GM21576 (cell line): ENCODE measurements around the gene C2CD2L.
A peak's percentile ranks its signal among the peaks of the same experiment; 100 is the strongest.
"Not testable (repeated sequence)": the region's sequence is repeated elsewhere in the genome, so short reads cannot be mapped to it uniquely, and the experiment has no call there.

Source experiments
- ATAC-seq: cut with Tn5 transposase; IDR thresholded peaks from one replicate; pipeline ENCODE4 v1.9.1; 2021; ENCODE audit warnings: mild to moderate bottlenecking, moderate library complexity; ENCODE audit not compliant: unreplicated experiment

Gene C2CD2L

GRCh38 chr11:119106564-119107537, at the start of gene C2CD2L:
TSS of gene C2CD2L (plus strand) at chr11:119107344. CDS start at chr11:119107742, 398 bp downstream.
- ATAC-seq: peak; percentile 70

GRCh38 chr11:119059128-119059527, 48.0 kb upstream of the C2CD2L start:
- ATAC-seq: not testable (repeated sequence)

GRCh38 chr11:119061256-119061655, 45.9 kb upstream of the C2CD2L start:
- no peak for ATAC-seq

DNA sequence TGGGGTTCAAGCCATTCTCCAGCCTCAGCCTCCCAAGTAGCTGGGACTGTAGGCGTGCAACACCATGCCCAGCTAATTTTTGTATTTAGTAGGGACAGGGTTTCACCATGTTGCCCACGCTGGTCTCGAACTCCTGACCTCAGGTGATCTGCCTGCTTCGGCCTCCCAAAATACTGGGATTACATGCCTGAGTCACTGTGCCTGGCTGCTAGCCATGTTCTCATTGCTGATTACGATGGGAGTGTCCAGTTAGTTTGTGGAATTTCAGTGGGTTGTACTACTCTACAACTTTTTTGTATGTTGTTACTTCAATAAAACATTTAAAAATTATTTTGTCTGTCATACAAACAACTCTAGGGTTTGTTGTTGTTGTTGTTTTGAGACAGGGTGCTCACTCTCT, 44.4 kb upstream of the C2CD2L start:
- no peak for ATAC-seq

DNA sequence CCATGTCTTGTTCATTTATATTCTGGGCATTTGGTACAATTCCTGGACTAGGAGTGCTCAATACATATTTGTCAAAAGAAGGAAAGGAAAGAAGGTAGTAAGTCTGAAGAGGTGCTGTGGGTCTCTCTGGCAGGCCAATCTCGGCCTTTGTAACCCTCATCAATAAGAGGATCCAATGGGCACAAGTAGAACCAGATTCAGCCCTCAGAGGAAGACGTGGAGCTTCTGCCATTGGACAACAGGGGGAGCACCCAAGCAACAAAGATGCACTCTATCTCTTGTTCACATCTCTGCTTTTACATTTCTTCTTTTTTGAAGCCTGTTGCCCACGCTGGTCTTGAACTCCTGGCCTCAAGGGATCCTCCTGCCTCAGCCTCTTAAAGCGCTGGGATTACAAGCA, 41.8 kb upstream of the C2CD2L start:
- ATAC-seq: no peak

- ATAC-seq: peak; percentile 96
These were observed 39.5 kb upstream of the C2CD2L start, which contains the start of gene VPS11 for GRCh38 chr11:119067371-119068222. TSS of gene VPS11 (plus strand) at chr11:119067818. CDS start at chr11:119067824, 6 bp downstream.

GRCh38 chr11:119077839-119078238, 29.3 kb upstream of the C2CD2L start:
- no peak for ATAC-seq

GRCh38 chr11:119078675-119079420, 28.3 kb upstream of the C2CD2L start:
- ATAC-seq: no peak

DNA sequence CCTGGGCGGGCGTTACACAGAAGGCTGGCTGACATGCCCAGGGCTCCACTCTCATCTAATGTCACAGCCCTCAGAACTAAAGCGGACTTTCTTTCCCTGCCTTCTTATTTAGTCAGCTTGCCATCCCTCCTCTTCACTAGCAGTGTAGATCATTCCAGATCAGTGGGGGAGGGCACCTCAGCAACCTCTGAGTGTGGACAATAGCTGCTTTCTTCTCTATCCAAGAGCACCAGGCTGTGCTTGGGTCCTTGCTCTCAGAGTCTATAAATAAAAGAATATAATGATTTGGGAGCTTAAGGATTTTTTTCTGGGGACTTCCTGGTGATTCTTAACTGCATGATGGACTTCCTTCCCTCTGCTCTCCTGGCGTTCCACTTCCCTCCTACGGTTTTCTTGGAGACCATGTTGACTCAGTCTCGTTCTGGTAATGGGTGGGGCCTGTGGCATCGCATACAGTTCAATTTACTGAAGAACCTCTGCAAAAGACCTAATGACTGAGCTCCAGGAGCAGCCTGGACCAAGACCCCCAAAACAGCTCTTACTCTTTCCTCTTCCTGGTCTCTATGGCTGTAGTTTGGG, 25.4 kb upstream of the C2CD2L start:
- ATAC-seq: no peak

DNA sequence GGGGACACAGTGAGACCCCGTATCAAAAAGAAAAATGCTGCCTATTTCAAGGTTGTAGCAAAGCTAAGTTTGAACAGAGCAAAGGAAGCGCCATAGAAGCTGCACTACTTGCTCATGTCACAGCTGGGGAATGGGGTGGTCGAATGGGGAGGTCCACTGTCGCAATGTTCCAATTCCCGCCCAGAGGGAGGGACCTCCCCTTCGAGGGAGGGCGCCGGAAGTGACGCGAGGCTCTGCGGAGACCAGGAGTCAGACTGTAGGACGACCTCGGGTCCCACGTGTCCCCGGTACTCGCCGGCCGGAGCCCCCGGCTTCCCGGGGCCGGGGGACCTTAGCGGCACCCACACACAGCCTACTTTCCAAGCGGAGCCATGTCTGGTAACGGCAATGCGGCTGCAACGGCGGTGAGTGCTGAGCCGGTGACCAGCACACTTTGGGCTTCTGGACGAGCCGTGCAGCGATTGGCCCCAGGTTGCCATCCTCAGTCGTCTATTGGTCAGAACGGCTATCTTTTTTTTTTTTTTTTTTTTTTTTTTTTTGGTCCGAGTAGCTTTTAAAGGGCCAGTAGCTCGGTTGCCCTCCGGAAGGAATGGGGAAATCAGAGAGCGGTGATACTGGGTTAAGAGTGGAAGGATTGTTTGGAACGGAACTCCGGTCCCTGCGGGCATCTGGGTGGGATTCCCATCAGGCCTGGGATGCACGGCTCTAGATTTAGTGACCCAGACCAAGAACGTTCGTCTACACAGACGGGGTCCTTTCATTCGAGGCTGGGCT, 22.3 kb upstream of the C2CD2L start, which contains the start of gene HMBS:
TSS of gene HMBS (plus strand) at position 219 of the 774 bp plus-strand sequence. CDS start at position 372, 153 bp downstream.
- ATAC-seq: peak; percentile 89

DNA sequence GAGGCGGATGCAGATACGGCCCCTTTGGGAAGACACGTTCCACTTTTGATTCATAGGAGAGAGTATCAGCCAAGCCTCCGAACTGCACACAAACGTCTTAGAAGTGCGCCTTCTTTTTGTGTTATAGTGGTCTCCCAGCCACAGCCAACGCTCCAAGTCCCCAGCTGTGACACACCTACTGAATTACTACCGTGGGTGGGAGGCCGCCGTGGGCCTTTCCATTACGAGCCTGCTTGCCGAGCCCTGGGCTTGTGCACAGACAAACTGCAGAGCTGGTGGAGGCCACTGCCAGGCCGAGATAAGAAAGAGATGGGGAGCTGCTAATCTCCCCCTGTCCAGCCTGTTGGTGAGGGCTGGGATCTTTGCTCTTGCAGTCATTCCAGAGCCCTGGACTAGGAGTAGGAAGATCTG, 21.7 kb upstream of the C2CD2L start:
- peak; percentile 16 for ATAC-seq

DNA sequence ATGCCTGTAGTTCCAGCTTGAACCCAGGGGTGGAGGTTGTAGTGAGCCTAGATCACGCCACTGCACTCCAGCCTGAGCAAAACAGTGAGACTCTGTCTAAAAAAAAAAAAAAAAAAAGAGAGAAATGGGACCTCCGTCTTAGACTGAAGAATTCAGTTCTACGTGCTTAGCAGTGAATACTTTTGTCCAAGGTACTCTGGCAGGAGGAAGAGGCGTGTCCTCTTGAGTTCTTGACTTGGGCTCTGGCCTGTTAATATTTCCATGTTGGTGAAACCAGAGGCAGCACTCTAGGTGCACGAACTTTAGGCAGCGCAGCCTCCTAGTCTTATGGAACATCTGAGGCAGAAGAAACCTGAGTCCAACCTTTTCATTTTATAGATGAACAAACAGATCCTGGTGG, 20.0 kb upstream of the C2CD2L start:
- no peak for ATAC-seq

DNA sequence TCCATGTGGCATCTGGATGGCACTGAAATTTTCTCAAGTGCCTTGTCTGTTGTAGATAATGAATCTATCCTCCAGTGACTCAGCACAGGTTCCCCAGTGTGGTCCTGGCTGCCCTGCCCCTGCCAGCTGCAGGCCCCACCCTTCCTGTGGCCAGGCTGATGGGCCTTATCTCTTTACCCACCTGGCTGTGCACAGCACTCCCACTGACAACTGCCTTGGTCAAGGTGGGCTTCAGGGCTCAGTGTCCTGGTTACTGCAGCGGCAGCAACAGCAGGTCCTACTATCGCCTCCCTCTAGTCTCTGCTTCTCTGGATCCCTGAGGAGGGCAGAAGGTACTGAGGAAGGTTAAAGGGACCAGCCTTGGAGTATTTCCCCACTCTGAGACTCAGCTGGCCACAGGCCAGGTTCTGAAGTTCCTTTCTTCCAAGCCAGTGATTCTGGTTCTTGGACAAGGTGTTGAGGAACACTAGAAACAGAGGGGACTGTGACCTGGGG, 19.4 kb upstream of the C2CD2L start:
- no peak for ATAC-seq

DNA sequence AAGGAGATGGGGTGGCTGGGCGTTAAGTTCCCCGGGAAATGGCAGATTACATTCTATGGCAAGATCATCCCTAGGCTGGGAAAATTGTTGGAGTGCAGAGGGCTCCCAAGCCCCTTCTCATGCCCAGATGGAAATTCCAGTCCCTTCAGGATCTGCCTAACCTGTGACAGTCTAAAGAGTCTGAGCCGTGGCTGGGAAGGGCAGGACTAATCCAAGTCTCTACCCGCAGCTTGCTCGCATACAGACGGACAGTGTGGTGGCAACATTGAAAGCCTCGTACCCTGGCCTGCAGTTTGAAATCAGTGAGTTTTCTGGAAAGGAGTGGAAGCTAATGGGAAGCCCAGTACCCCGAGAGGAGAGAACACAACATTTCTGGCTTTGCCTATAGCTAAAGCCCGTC, 18.7 kb upstream of the C2CD2L start:
- ATAC-seq: no peak

DNA sequence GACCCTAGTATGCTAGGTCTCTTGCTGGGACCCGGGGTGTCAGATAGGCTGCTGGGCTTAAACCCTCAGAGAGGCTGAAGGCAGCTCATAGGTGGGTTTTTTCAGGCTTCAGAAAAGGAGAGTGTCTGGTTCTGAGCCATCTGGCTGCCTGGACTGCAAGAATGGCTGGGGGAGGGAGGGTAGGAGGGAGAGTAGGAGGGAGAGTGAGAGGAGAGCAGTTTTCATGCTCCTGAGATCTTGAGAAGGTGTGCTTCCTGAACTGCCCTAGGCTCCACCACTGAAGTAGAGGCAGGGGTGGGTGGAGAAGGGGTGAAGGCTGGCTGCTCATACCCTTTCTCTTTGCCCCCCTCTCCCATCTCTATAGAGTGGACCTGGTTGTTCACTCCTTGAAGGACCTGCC, 17.8 kb upstream of the C2CD2L start:
- no peak for ATAC-seq

- no peak for ATAC-seq
These were observed 16.0 kb upstream of the C2CD2L start for GRCh38 chr11:119091178-119091577.

GRCh38 chr11:119091966-119092879, 14.9 kb upstream of the C2CD2L start:
- ATAC-seq: no peak
